Mammary epithelial cell (primary cell): Measurements from ENCODE around the gene FBXO47.

Experiments used
- EZH2 ChIP-seq: IDR thresholded peaks from 2 replicates; pipeline ENCODE4 v1.6.1; 2012; ENCODE audit warnings: low read length, inconsistent platforms, borderline replicate concordance
- TF ChIP-seq, protein P1 (sequence below), 2 donors: IDR thresholded peaks in 1 of 2; conservative IDR thresholded peaks in 1 of 2; 2 replicates each; pipeline ENCODE4 v1.5.1; 2011 to 2012; ENCODE audit warnings: inconsistent platforms in 2 of 2, low read length in 2 of 2, mild to moderate bottlenecking in 2 of 2, control low read depth in 1 of 2, low read depth in 1 of 2; ENCODE audit not compliant: insufficient read depth in 1 of 2; ENCODE audit errors: extremely low read depth in 1 of 2

DNA sequence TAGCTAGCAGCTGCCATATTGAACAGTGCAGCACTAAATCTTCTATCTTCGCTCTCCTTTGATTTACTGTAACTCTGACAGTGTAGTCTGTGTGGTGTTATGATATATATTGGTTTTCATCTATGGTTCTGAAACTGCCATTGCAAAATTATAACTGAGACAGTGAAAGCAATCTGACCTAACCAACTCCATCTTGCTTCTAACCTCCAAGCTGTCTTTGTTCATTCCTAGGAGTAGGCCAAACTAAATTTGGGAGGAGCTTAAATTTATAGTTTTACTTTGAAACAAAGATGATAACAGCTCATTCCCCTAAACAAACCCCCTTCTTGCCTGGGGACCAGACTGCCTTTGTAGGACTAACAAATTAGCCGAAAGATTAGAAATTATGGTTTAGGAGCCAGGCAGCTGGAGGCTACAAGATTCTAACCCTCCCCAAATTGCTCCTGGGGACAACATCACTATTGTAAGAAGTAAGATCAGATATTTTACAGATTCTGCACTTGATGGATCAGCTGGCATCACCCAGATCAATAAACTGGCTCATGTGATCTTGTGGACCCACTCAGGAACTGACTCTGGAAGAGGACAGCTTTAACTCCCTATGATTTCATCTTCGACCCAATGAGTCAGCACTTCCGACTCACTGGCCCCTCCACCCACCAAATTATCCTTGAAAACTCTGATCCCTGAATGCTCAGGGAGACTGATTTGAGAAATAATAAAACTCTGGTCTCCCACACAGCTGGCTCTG is 47.0 kb upstream of the FBXO47 start:
- TF ChIP-seq, protein P1, sequence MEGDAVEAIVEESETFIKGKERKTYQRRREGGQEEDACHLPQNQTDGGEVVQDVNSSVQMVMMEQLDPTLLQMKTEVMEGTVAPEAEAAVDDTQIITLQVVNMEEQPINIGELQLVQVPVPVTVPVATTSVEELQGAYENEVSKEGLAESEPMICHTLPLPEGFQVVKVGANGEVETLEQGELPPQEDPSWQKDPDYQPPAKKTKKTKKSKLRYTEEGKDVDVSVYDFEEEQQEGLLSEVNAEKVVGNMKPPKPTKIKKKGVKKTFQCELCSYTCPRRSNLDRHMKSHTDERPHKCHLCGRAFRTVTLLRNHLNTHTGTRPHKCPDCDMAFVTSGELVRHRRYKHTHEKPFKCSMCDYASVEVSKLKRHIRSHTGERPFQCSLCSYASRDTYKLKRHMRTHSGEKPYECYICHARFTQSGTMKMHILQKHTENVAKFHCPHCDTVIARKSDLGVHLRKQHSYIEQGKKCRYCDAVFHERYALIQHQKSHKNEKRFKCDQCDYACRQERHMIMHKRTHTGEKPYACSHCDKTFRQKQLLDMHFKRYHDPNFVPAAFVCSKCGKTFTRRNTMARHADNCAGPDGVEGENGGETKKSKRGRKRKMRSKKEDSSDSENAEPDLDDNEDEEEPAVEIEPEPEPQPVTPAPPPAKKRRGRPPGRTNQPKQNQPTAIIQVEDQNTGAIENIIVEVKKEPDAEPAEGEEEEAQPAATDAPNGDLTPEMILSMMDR (conservative IDR thresholded peaks at IDR 0.05 in 1 of 2, IDR thresholded peaks at IDR 0.05 in 1 of 2; ENCODE audit: extremely low read depth in 1 of 2, insufficient read depth in 1 of 2, low read depth in 1 of 2, low read length in 2 of 2), result no peak
- no peak for TF ChIP-seq EZH2
